NCI-H1092 (cell line): ENCODE measurements around the gene NOTCH1.

Source experiments
- DNase-seq: peaks from one replicate; lab custom pipeline; 2025; lab: John Stamatoyannopoulos, UW

NOTCH1 gene

GRCh38 chr9:136544964-136545691 is 720 bp downstream of the NOTCH1 start:
- no peak for DNase-seq

GRCh38 chr9:136544548-136544963 is 1.3 kb downstream of the NOTCH1 start:
- DNase-seq: no peak

- DNase-seq: no peak
Measured at GRCh38 chr9:136543830-136544547, 1.9 kb downstream of the NOTCH1 start.

GRCh38 chr9:136543280-136543679 is 2.6 kb downstream of the NOTCH1 start:
- no peak for DNase-seq

- no peak for DNase-seq
Measured at GRCh38 chr9:136542241-136543040, 3.4 kb downstream of the NOTCH1 start.

- no peak for DNase-seq
Measured at GRCh38 chr9:136541709-136542108, 4.1 kb downstream of the NOTCH1 start.

- no peak for DNase-seq
Measured at GRCh38 chr9:136541179-136541578, 4.7 kb downstream of the NOTCH1 start.

- no peak for DNase-seq
Measured at GRCh38 chr9:136539427-136540421, 6.1 kb downstream of the NOTCH1 start.

- DNase-seq: no peak
Measured at GRCh38 chr9:136538599-136539426, 7.0 kb downstream of the NOTCH1 start.

GRCh38 chr9:136537896-136538598 is 7.8 kb downstream of the NOTCH1 start:
- DNase-seq: no peak

GRCh38 chr9:136537411-136537810 is 8.4 kb downstream of the NOTCH1 start:
- DNase-seq: no peak

GRCh38 chr9:136536721-136537241 is 9.1 kb downstream of the NOTCH1 start:
- DNase-seq: no peak

GRCh38 chr9:136536051-136536720 is 9.7 kb downstream of the NOTCH1 start:
- no peak for DNase-seq

GRCh38 chr9:136535070-136535469 is 10.8 kb downstream of the NOTCH1 start:
- DNase-seq: no peak

GRCh38 chr9:136534366-136534765 is 11.5 kb downstream of the NOTCH1 start:
- no peak for DNase-seq

- no peak for DNase-seq
Measured at GRCh38 chr9:136533775-136534157, 12.1 kb downstream of the NOTCH1 start.

GRCh38 chr9:136532799-136533774 is 12.8 kb downstream of the NOTCH1 start:
- no peak for DNase-seq
